Smooth muscle cell (in vitro differentiated cells): ENCODE measurements around the gene DLK1. TPM values are rescaled to one million over a fixed set of nuclear protein-coding genes. Genes with fewer than 3 reads are reported as not detected.

Experiments
- DNase-seq: peaks from one replicate; lab custom pipeline; 2025; ENCODE audit not compliant: unreplicated experiment; lab: John Stamatoyannopoulos, UW
- H2AFZ ChIP-seq: fragments of 200-600 bp; sonication (generic); 2 replicates; pipeline ENCODE4 v1.6.0; 2016; ENCODE audit warnings: antibody characterized with exemption, low read depth, mild to moderate bottlenecking
- H3F3A ChIP-seq: fragments of 200-600 bp; sonication (generic); 2 replicates; pipeline ENCODE4 v1.6.0; 2017; ENCODE audit warnings: antibody characterized with exemption, low read depth
- H3K27ac ChIP-seq: fragments of 200-600 bp; sonication (generic); 2 replicates; pipeline ENCODE4 v1.5.1; 2016; ENCODE audit warnings: low read depth, mild to moderate bottlenecking
- H3K27me3 ChIP-seq: fragments of 200-600 bp; sonication (generic); 2 replicates; pipeline ENCODE4 v1.6.1; 2016; ENCODE audit warnings: low read depth, mild to moderate bottlenecking
- H3K36me3 ChIP-seq: fragments of 200-600 bp; sonication (generic); 2 replicates; pipeline ENCODE4 v1.5.1; 2016; ENCODE audit warnings: low read depth
- H3K4me1 ChIP-seq: fragments of 200-600 bp; sonication (generic); 2 replicates; pipeline ENCODE4 v1.5.1; 2016; ENCODE audit warnings: low read depth
- H3K4me2 ChIP-seq: fragments of 200-600 bp; sonication (generic); 2 replicates; pipeline ENCODE4 v1.6.0; 2016; ENCODE audit warnings: mild to moderate bottlenecking
- H3K4me3 ChIP-seq: fragments of 200-600 bp; sonication (generic); 2 replicates; pipeline ENCODE4 v1.5.1; 2016; ENCODE audit warnings: mild to moderate bottlenecking
- H3K79me2 ChIP-seq: fragments of 200-600 bp; sonication (generic); 2 replicates; pipeline ENCODE4 v1.6.0; 2016; ENCODE audit warnings: low read depth, mild to moderate bottlenecking
- H3K9ac ChIP-seq: fragments of 200-600 bp; sonication (generic); 2 replicates; pipeline ENCODE4 v1.6.0; 2016; ENCODE audit warnings: low read depth
- H3K9me3 ChIP-seq: fragments of 200-600 bp; sonication (generic); replicated peaks from 2 replicates; pipeline ENCODE4 v1.5.1; 2016; ENCODE audit warnings: low read depth
- H4K20me1 ChIP-seq: fragments of 200-600 bp; sonication (generic); 2 replicates; pipeline ENCODE4 v1.6.0; 2016; ENCODE audit warnings: low read depth
- WGBS: methylation state at CpG from one replicate; pipeline ENCODE4 v1.1.7; 2016; ENCODE audit warnings: low lambda C conversion rate; 5-methylcytosine and 5-hydroxymethylcytosine counted together
- polyA plus RNA-seq: library from polyadenylated mRNA; unstranded; fragments of >200 nt; fragmentation: Nextera tagmentation; extraction: Ambion mirVana; gene quantifications from 2 replicates; pipeline ENCODE4 v1.2.1, GENCODE V29; 2016
- total RNA-seq: library from RNA; depleted of rRNA; stranded (reverse); fragments of >200 nt; gene quantifications from 2 replicates; pipeline ENCODE4 v1.2.3, GENCODE V29; 2014
- TF ChIP-seq, protein P1 (sequence below): fragments of 200-600 bp; sonication (generic); IDR thresholded peaks from 2 replicates; pipeline ENCODE4 v1.5.1; 2017; ENCODE audit warnings: borderline replicate concordance, mild to moderate bottlenecking, antibody characterized with exemption; ENCODE audit not compliant: insufficient read depth, poor library complexity, severe bottlenecking

The DLK1 gene
- total and polyA plus RNA-seq, 2 experiments from 2014 or later = 3,515 to 15,731 TPM

DNA sequence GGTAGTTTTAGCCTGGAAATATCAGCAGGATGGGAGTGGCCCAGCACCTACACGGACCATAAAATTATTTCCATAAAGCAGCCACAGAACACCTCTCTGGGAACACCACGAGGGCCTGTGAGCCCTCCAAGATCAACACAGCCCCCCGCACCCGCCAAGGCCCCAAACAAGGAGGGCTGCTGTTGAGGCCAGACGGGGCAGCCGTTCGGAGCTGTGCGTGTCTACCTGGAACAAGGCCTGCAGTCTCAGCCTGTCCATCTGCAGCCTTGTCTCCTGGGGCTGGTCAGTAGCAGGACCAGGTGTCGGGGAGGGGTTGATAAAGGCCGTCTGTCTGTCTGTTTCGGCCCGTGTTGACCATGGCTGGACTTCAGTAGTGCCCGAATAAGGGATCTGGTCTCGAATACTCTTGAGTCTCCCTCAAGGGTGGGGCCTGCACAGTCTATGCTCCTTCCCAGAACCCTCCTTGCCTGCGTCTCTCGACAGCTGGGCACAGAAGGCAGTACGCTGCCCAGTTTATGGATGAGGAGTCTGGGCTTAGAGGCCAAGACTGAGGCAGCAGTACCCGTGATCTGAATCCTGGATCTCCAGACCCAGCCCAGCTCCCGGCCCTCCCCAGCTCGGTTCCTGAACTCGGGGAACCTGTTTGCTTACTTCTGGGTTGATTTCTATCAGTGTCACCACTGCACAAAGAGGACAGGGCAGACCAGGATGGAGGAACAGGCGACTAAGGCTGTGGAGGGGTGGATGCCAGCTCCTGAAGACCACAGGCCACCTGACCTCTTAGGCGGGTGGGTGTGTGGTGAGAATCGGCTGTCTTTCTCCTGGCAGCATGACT lies 23.1 kb upstream of the DLK1 start:
- Histone ChIP-seq H3K9ac (no peak overlapping the region), H3K27ac (no peak overlapping the region), H2AFZ (no peak overlapping the region), H3K4me3 (no peak overlapping the region), H3K4me1 (peaks cover 8% of the 10 kb centered on the region), H3K36me3 (no peaks in the 10 kb centered on the region), H3K4me2 (no peak overlapping the region), H3K79me2 (no peaks in the 10 kb centered on the region), H3K27me3 (no peaks in the 10 kb centered on the region), H3F3A (peaks cover 3% of the 10 kb centered on the region), H3K9me3 (no peaks in the 10 kb centered on the region), H4K20me1 (no peaks in the 10 kb centered on the region)
- TF ChIP-seq, protein P1, sequence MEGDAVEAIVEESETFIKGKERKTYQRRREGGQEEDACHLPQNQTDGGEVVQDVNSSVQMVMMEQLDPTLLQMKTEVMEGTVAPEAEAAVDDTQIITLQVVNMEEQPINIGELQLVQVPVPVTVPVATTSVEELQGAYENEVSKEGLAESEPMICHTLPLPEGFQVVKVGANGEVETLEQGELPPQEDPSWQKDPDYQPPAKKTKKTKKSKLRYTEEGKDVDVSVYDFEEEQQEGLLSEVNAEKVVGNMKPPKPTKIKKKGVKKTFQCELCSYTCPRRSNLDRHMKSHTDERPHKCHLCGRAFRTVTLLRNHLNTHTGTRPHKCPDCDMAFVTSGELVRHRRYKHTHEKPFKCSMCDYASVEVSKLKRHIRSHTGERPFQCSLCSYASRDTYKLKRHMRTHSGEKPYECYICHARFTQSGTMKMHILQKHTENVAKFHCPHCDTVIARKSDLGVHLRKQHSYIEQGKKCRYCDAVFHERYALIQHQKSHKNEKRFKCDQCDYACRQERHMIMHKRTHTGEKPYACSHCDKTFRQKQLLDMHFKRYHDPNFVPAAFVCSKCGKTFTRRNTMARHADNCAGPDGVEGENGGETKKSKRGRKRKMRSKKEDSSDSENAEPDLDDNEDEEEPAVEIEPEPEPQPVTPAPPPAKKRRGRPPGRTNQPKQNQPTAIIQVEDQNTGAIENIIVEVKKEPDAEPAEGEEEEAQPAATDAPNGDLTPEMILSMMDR = no peak
- 90% methylated on average over 24 of the region's 24 CpGs for WGBS
- no peak for DNase-seq

DNA sequence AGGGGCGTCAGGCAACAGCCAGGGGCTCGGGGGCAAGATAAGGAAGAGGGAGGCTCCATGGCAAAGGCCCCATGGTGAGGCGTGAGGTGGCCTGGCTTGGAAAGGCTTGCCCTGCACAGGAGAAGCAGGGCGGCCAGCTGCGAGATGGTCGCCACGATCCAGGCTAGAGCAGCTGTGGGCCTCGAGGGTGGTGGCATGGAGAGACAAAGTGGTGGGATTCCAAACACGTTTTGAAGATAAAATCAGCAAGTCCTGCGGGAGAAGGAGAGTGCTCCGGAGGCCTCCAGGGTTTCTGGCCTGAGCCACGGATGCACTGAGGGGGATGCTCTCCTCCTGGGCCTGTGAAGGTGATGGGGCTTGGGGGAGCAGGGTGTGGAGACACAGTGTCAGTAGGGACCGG lies 20.5 kb upstream of the DLK1 start:
- no peaks in the 10 kb centered on the region for H3K27me3 ChIP-seq
- no peak for DNase-seq
- no peak overlapping the region for H3K27ac ChIP-seq
- no peak overlapping the region for H2AFZ ChIP-seq
- no peaks in the 10 kb centered on the region for H3K79me2 ChIP-seq
- no peaks in the 10 kb centered on the region for H4K20me1 ChIP-seq
- no peak overlapping the region for H3K4me2 ChIP-seq
- TF ChIP-seq, protein P1 = no peak
- 61% methylated on average over 13 of the region's 13 CpGs for WGBS
- H3K9ac ChIP-seq = no peak overlapping the region
- no peaks in the 10 kb centered on the region for H3K9me3 ChIP-seq
- no peaks in the 10 kb centered on the region for H3F3A ChIP-seq
- no peaks in the 10 kb centered on the region for H3K36me3 ChIP-seq
- H3K4me3 ChIP-seq = no peak overlapping the region
- H3K4me1 ChIP-seq = peaks cover 25% of the 10 kb centered on the region

DNA sequence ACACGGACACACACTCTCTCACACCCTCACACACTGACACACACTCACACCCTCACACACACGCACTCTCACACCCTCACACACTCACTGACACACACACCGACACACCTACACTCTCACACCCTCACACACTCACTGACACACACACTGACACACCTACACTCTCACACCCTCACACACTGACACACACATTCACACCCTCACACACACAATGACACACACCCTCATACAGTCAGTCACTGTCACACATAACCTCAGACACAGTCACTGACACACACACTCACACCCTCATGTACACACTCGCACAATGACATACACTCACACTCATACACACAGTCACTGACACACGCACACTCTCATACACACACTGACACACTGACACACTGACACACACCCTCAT lies 19.8 kb upstream of the DLK1 start:
- H3K9ac ChIP-seq = no peak overlapping the region
- H3K4me3 ChIP-seq = no peak overlapping the region
- H3K36me3 ChIP-seq = no peaks in the 10 kb centered on the region
- no peak overlapping the region for H3K4me2 ChIP-seq
- no peaks in the 10 kb centered on the region for H3F3A ChIP-seq
- no peak overlapping the region for H2AFZ ChIP-seq
- no peaks in the 10 kb centered on the region for H3K9me3 ChIP-seq
- peaks cover 32% of the 10 kb centered on the region for H3K4me1 ChIP-seq
- H3K27ac ChIP-seq = no peak overlapping the region
- TF ChIP-seq, protein P1 = no peak
- no peaks in the 10 kb centered on the region for H4K20me1 ChIP-seq
- H3K79me2 ChIP-seq = no peaks in the 10 kb centered on the region
- H3K27me3 ChIP-seq = no peaks in the 10 kb centered on the region
- no peak for DNase-seq
- 100% methylated on average over 2 of the region's 5 CpGs for WGBS
